ENCODE measurements around the gene PIRT. TPM values are rescaled to one million over a fixed set of nuclear protein-coding genes. Genes with fewer than 3 reads are reported as not detected.

PIRT gene
- total RNA-seq, 1 donor from 2014 or later: not detected

DNA sequence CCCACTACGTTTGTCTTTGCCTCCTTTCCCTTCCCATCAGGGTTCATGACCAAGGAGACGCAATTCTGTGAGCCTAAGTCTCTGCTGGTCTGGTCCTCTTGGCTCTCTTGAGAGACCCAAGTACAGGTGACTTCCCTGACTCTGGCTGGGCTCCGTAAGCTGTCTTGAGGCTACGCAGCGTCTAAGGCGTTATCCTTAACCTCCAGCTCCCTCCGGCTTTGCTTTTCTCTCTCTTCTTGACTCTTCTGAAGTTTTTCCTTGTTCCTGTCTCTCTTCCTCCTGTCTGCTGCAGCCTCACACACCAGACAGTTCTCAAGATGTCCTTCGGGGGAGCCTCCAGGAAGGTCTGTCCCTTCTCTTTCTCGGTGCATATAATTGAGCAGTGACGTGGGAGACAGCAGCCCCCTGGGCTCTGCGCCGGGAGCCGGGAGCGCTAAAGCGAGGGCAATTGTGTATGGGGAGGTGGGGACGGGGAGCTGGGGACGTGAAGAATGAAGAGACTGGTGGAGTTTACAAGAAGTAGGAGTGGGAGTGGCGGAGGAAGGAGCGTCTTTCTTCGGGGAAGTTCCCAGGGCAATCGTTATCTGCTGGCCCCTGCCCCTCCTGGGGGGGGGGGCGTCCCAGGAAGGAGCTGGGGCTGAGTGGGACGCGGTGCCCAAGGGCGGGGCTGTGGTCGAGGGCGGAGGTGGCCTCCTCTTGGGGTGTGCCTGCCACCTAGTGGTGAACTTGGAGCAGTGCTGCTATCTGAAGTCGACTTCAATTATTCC lies 6.9 kb upstream of the PIRT start:
- DNase-seq (ENCODE audit: low read depth) (peak; percentile 45), FAIRE-seq (peak; percentile 28)
- Histone ChIP-seq H3K36me3 (ENCODE audit: control insufficient read depth, insufficient read depth, low read length) (no peaks in the 10 kb centered on the region), H3K27me3 (ENCODE audit: control insufficient read depth, insufficient read depth, low read length) (no peaks in the 10 kb centered on the region), H3K4me3 (ENCODE audit: low read depth, low read length) (peak overlapping the region; percentile 8)
- TF ChIP-seq, protein P1, sequence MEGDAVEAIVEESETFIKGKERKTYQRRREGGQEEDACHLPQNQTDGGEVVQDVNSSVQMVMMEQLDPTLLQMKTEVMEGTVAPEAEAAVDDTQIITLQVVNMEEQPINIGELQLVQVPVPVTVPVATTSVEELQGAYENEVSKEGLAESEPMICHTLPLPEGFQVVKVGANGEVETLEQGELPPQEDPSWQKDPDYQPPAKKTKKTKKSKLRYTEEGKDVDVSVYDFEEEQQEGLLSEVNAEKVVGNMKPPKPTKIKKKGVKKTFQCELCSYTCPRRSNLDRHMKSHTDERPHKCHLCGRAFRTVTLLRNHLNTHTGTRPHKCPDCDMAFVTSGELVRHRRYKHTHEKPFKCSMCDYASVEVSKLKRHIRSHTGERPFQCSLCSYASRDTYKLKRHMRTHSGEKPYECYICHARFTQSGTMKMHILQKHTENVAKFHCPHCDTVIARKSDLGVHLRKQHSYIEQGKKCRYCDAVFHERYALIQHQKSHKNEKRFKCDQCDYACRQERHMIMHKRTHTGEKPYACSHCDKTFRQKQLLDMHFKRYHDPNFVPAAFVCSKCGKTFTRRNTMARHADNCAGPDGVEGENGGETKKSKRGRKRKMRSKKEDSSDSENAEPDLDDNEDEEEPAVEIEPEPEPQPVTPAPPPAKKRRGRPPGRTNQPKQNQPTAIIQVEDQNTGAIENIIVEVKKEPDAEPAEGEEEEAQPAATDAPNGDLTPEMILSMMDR (IDR thresholded peaks at IDR 0.05; ENCODE audit: insufficient read depth, low read length, severe bottlenecking): peak; percentile 89

DNA sequence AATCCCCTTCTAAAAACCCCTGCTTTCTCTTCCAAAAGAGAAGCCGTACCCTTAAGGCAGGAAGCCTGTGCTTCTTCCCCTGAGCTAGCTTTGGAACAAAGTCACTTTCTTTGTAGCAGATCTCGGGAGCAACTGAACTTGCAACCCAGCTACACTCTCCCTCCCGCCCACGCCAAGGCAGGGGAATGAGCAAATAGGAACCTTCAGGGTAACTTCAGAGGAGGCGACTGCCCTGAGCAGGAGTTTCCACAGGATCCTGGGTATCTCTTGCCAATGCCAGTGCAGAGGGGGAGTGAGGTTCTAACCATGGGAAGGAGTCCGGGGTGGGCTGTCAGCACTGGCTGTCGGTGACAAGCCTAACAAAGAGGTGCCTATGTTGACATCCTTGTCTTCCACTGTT lies 5.9 kb upstream of the PIRT start:
- no peak for FAIRE-seq
- TF ChIP-seq, protein P1 (IDR thresholded peaks at IDR 0.05; ENCODE audit: insufficient read depth, low read length, severe bottlenecking): no peak
- no peak overlapping the region for H3K4me3 ChIP-seq (ENCODE audit: low read depth, low read length)

DNA sequence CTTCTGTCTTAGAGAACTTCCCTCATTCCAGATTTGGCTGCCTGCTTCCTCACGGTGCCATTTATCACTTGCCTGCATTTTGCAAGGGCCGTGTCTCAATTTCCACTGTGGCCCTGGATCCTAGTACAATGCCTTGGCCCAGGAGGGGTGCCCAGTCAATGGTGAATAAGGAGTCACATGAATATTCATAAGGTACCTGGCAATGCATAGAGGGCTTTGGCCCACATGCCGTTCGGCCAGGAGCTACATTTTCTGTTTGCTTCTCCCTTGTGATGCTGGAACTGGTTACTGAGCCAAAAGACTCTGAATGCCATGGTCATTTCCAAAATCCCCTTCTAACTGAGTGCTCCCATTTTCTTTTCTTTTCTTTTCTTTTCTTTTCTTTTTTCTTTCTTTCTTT lies 4.8 kb upstream of the PIRT start:
- H3K27me3 ChIP-seq (ENCODE audit: control insufficient read depth, insufficient read depth, low read length): no peaks in the 10 kb centered on the region
- H3K4me3 ChIP-seq (ENCODE audit: low read depth, low read length): no peak overlapping the region
- TF ChIP-seq, protein P1 (IDR thresholded peaks at IDR 0.05; ENCODE audit: insufficient read depth, low read length, severe bottlenecking): no peak
- no peaks in the 10 kb centered on the region for H3K36me3 ChIP-seq (ENCODE audit: control insufficient read depth, insufficient read depth, low read length)
- no peak for DNase-seq (ENCODE audit: low read depth)
- FAIRE-seq: no peak

More for the DNA sequence above, 5.9 kb upstream of the PIRT start:
- no peaks in the 10 kb centered on the region for H3K27me3 ChIP-seq (ENCODE audit: control insufficient read depth, insufficient read depth, low read length)
- H3K36me3 ChIP-seq (ENCODE audit: control insufficient read depth, insufficient read depth, low read length): no peaks in the 10 kb centered on the region
- DNase-seq (ENCODE audit: low read depth): peak; percentile 4

DNA sequence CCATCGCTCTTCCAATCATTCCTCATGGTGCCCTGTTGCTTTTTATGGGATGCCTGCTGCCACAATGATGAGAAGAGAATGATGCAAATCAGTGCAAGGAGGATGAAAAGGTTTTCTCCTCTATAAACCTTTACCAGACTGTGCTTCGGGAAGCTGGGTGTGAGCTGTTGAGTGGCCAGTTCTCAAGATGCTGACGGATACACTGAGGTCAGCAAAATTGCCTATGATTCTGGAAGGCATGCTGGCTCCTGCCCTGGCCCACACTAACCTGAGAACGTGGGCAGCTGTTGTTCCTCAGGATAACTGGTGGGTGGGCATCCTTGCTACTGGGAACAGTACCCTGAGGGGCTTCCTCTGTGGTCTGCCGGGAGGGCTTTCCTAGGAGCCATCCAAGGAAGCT lies 795 bp upstream of the PIRT start:
- DNase-seq (ENCODE audit: low read depth) (no peak), FAIRE-seq (no peak)
- TF ChIP-seq, protein P1 (IDR thresholded peaks at IDR 0.05; ENCODE audit: insufficient read depth, low read length, severe bottlenecking): no peak
- Histone ChIP-seq H3K36me3 (ENCODE audit: control insufficient read depth, insufficient read depth, low read length) (no peaks in the 10 kb centered on the region), H3K4me3 (ENCODE audit: low read depth, low read length) (no peak overlapping the region), H3K27me3 (ENCODE audit: control insufficient read depth, insufficient read depth, low read length) (no peaks in the 10 kb centered on the region)

DNA sequence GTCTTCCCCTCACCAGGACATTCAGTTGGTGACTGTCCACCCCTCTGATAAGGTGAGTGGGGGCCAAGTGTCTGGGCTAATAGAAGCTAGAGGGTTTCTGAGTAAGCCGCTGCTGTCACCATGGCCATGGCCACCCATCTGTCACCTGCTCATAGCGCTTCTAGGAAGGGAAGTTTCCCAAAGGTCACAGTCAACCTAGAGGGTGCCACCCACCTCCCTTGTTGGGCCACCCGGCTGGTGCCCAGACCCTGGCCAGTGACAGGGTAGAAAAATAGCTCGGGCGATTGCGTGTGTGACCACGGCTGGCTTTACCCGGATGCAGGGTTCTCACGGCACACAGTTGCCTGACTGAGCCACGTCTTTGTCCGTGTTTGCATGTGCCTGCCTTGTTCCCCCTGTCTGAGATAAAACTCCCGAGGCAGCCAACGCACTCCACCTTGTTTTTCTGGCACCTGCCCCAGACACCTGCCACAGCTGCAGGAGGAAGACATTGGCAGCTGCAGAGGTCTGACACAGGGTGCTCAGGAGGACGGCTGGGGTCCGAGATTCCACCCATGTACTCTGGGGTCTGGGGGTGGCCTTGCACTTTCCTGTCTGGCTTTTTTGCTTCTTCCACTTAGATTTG lies 809 bp downstream of the PIRT start:
- H3K4me3 ChIP-seq (ENCODE audit: low read depth, low read length): no peak overlapping the region
- DNase-seq (ENCODE audit: low read depth): no peak
- H3K27me3 ChIP-seq (ENCODE audit: control insufficient read depth, insufficient read depth, low read length): no peaks in the 10 kb centered on the region
- TF ChIP-seq, protein P1 (IDR thresholded peaks at IDR 0.05; ENCODE audit: insufficient read depth, low read length, severe bottlenecking): no peak
- FAIRE-seq: no peak
- no peaks in the 10 kb centered on the region for H3K36me3 ChIP-seq (ENCODE audit: control insufficient read depth, insufficient read depth, low read length)

All from bronchial epithelial cell (primary cell).